ENCODE measurements around the gene CSTB.

Gene CSTB

GRCh38 chr21:43761886-43762285 is 14.2 kb downstream of the CSTB start:
- Histone ChIP-seq H3K4me3 (ENCODE audit: low read depth, low read length) (no peak overlapping the region), H3K4me1 (ENCODE audit: control insufficient read depth, insufficient read depth, low read length) (no peaks in the 10 kb centered on the region), H3K9me3 (ENCODE audit: control insufficient read depth, insufficient read depth, low read depth, low read length) (no peaks in the 10 kb centered on the region), H3K27ac (ENCODE audit: extremely low read depth, low read depth, low read length) (no peak overlapping the region), H3K36me3 (ENCODE audit: control insufficient read depth in 2 of 2, insufficient read depth in 1 of 2, low read length in 2 of 2) (peaks cover 0 to 55% of the 10 kb centered on the region in 2 experiments; a peak in 1 of 3 replicates)
- ChIA-PET POLR2A (interaction anchor here (1.0 kb wide), 1 partner anchor 34 kb away, joined by 3 read pairs; no protein-coding TSS in a partner anchor), CTCF (interaction anchor here (0.7 kb wide), 1 partner anchor 27 kb away, joined by 6 read pairs; no protein-coding TSS in a partner anchor)
- TF ChIP-seq SCRT2 (tag by site-specific recombination; IDR thresholded peaks at IDR 0.05), result peak; percentile 76
- no peak for TF ChIP-seq ZNF571 (tag by site-specific recombination; IDR thresholded peaks at IDR 0.05)

GRCh38 chr21:43760391-43760958 is 15.6 kb downstream of the CSTB start:
- peaks cover 0 to 69% of the 10 kb centered on the region in 2 experiments; a peak in 1 of 3 replicates for H3K36me3 ChIP-seq (ENCODE audit: control insufficient read depth in 2 of 2, insufficient read depth in 1 of 2, low read length in 2 of 2)

GRCh38 chr21:43759651-43760050 is 16.5 kb downstream of the CSTB start:
- peaks cover 0 to 77% of the 10 kb centered on the region in 2 experiments; a peak in 1 of 3 replicates for H3K36me3 ChIP-seq (ENCODE audit: control insufficient read depth in 2 of 2, insufficient read depth in 1 of 2, low read length in 2 of 2)

More at GRCh38 chr21:43760391-43760958, 15.6 kb downstream of the CSTB start:
- no peak overlapping the region for H3K4me3 ChIP-seq (ENCODE audit: low read depth, low read length)
- H3K9me3 ChIP-seq (ENCODE audit: control insufficient read depth, insufficient read depth, low read depth, low read length), result no peaks in the 10 kb centered on the region
- no peak overlapping the region for H3K27ac ChIP-seq (ENCODE audit: extremely low read depth, low read depth, low read length)
- ChIA-PET CTCF (no interaction called here), POLR2A (no interaction called here)
- H3K4me1 ChIP-seq (ENCODE audit: control insufficient read depth, insufficient read depth, low read length), result no peaks in the 10 kb centered on the region
- TF ChIP-seq ZNF174 (tag by site-specific recombination; IDR thresholded peaks at IDR 0.05) (no peak), KLF10 (tag by site-specific recombination; IDR thresholded peaks at IDR 0.05) (no peak), ZIC2 (tag by site-specific recombination; IDR thresholded peaks at IDR 0.05) (peak; percentile 56), TRIM28 (IDR thresholded peaks at IDR 0.05; ENCODE audit: borderline replicate concordance, low read length) (no peak), ZNF223 (tag by site-specific recombination; IDR thresholded peaks at IDR 0.05) (no peak)

GRCh38 chr21:43758811-43759210 is 17.3 kb downstream of the CSTB start:
- no peak for TF ChIP-seq ZNF184 (tag by site-specific recombination; IDR thresholded peaks at IDR 0.05)
- Histone ChIP-seq H3K36me3 (ENCODE audit: control insufficient read depth in 2 of 2, insufficient read depth in 1 of 2, low read length in 2 of 2) (peaks cover 0 to 86% of the 10 kb centered on the region in 2 experiments; a peak in 1 of 3 replicates), H3K27ac (ENCODE audit: extremely low read depth, low read depth, low read length) (no peak overlapping the region), H3K4me3 (ENCODE audit: low read depth, low read length) (no peak overlapping the region), H3K9me3 (ENCODE audit: control insufficient read depth, insufficient read depth, low read depth, low read length) (no peaks in the 10 kb centered on the region), H3K4me1 (ENCODE audit: control insufficient read depth, insufficient read depth, low read length) (no peaks in the 10 kb centered on the region)
- ChIA-PET POLR2A (interaction anchor here (1.3 to 1.8 kb wide), 2 partner anchors 12 to 30 kb away, joined by 4 to 7 read pairs; no protein-coding TSS in a partner anchor), CTCF (interaction anchor here (1.2 to 1.6 kb wide), 2 partner anchors 12 to 30 kb away, joined by 3 to 7 read pairs; no protein-coding TSS in a partner anchor)

More at GRCh38 chr21:43759651-43760050, 16.5 kb downstream of the CSTB start:
- ChIA-PET POLR2A (no interaction called here), CTCF (interaction anchor here (1.2 to 1.6 kb wide), 2 partner anchors 11 to 31 kb away, joined by 3 to 7 read pairs; no protein-coding TSS in a partner anchor)
- no peak for TF ChIP-seq ZNF366 (tag by site-specific recombination; conservative IDR thresholded peaks at IDR 0.05)
- no peak overlapping the region for H3K27ac ChIP-seq (ENCODE audit: extremely low read depth, low read depth, low read length)
- H3K4me3 ChIP-seq (ENCODE audit: low read depth, low read length), result no peak overlapping the region
- no peaks in the 10 kb centered on the region for H3K9me3 ChIP-seq (ENCODE audit: control insufficient read depth, insufficient read depth, low read depth, low read length)
- H3K4me1 ChIP-seq (ENCODE audit: control insufficient read depth, insufficient read depth, low read length), result no peaks in the 10 kb centered on the region

GRCh38 chr21:43758111-43758641 is 17.9 kb downstream of the CSTB start:
- H3K4me3 ChIP-seq (ENCODE audit: low read depth, low read length), result no peak overlapping the region
- TF ChIP-seq WT1 (tag by site-specific recombination; IDR thresholded peaks at IDR 0.05), result 0 out of 2 replicates have a peak, but pooled peaks have one; percentile 12
- TF ChIP-seq ZNF544 (tag by site-specific recombination; IDR thresholded peaks at IDR 0.05), result no peak
- no peak for TF ChIP-seq ZBTB10 (tag by site-specific recombination; IDR thresholded peaks at IDR 0.05)
- no peak for TF ChIP-seq ZNF132 (tag by site-specific recombination; IDR thresholded peaks at IDR 0.05; ENCODE audit: borderline replicate concordance)
- no peak for TF ChIP-seq ZNF140 (tag by site-specific recombination; IDR thresholded peaks at IDR 0.05)
- 0 out of 2 replicates have a peak, but pooled peaks have one; percentile 17 for TF ChIP-seq ZBTB44 (tag by site-specific recombination; IDR thresholded peaks at IDR 0.05)
- no peak overlapping the region; the same call in 1 of the 2 replicates for H3K27ac ChIP-seq (ENCODE audit: extremely low read depth, low read depth, low read length)
- ChIA-PET CTCF (interaction anchor here (1.6 kb wide), 1 partner anchor 29 kb away, joined by 7 read pairs; no protein-coding TSS in a partner anchor), POLR2A (interaction anchor here (0.7 to 1.8 kb wide), 3 partner anchors 13 to 889 kb away, joined by 3 to 7 read pairs (median 4); no protein-coding TSS in a partner anchor)
- H3K9me3 ChIP-seq (ENCODE audit: control insufficient read depth, insufficient read depth, low read depth, low read length), result no peaks in the 10 kb centered on the region
- peaks cover 0 to 89% of the 10 kb centered on the region in 2 experiments; a peak in 1 of 3 replicates for H3K36me3 ChIP-seq (ENCODE audit: control insufficient read depth in 2 of 2, insufficient read depth in 1 of 2, low read length in 2 of 2)
- no peaks in the 10 kb centered on the region for H3K4me1 ChIP-seq (ENCODE audit: control insufficient read depth, insufficient read depth, low read length)
